Measurements from ENCODE around the gene VPS37C.

- no peak for TF ChIP-seq CTCF (IDR thresholded peaks at IDR 0.05)
- no peak for TF ChIP-seq POLR2A (IDR thresholded peaks at IDR 0.05)
Observed at GRCh38 chr11:61123775-61124571, 37.3 kb downstream of the VPS37C start.

All from upper lobe of left lung (tissue), 4 donors.